DND-41 (cell line): ENCODE measurements around the gene SIRT2.
"Not testable (repeated sequence)": the region's sequence is repeated elsewhere in the genome, so short reads cannot be mapped to it uniquely, and the experiment has no call there.

ENCODE experiments used
- ATAC-seq: fragments of 200-7000 bp; cut with Tn5 transposase; 3 replicates; pipeline ENCODE4 v1.9.1; 2021; ENCODE audit warnings: low read depth; ENCODE audit not compliant: insufficient read depth
- DNase-seq: peaks from one replicate; pipeline ENCODE4 v3.0.0-alpha.2; 2020
- H2AFZ ChIP-seq: 2 replicates; pipeline ENCODE4 v1.6.0; 2012; ENCODE audit warnings: low read depth, low read length
- H3K27ac ChIP-seq: 2 replicates; pipeline ENCODE4 v1.5.1; 2012; ENCODE audit warnings: low read length, inconsistent platforms
- H3K27me3 ChIP-seq: fragments of 200-600 bp; sonication (generic); 2 replicates; pipeline ENCODE4 v1.6.0; 2012; ENCODE audit warnings: low read length, mild to moderate bottlenecking, inconsistent platforms; ENCODE audit not compliant: insufficient read depth, poor library complexity
- H3K36me3 ChIP-seq: 2 replicates; pipeline ENCODE4 v1.5.1; 2012; ENCODE audit warnings: low read length, inconsistent platforms; ENCODE audit not compliant: insufficient read depth
- H3K4me1 ChIP-seq: 2 replicates; pipeline ENCODE4 v1.5.1; 2012; ENCODE audit warnings: mild to moderate bottlenecking, low read length; ENCODE audit not compliant: insufficient read depth
- H3K4me2 ChIP-seq: 2 replicates; pipeline ENCODE4 v1.6.0; 2012; ENCODE audit warnings: mild to moderate bottlenecking, moderate library complexity, low read length, inconsistent platforms; ENCODE audit not compliant: insufficient read depth
- H3K4me3 ChIP-seq, 2 experiments: fragments of 200-600 bp in 1 of 2; shearing (Covaris generic) in 1 of 2; 2 replicates each; pipeline ENCODE4 v1.5.1; 2012 to 2016; ENCODE audit warnings: inconsistent platforms in 2 of 2, low read length in 2 of 2, mild to moderate bottlenecking in 2 of 2, low read depth in 1 of 2, moderate library complexity in 1 of 2
- H3K79me2 ChIP-seq: 2 replicates; pipeline ENCODE4 v1.6.0; 2012; ENCODE audit warnings: low read length, inconsistent platforms; ENCODE audit not compliant: insufficient read depth
- H3K9ac ChIP-seq: 2 replicates; pipeline ENCODE4 v1.6.0; 2012; ENCODE audit warnings: low read depth, mild to moderate bottlenecking, inconsistent platforms, low read length, moderate library complexity
- H3K9me3 ChIP-seq: 2 replicates; pipeline ENCODE4 v1.5.1; 2012; ENCODE audit warnings: low read length, moderate library complexity, mild to moderate bottlenecking, inconsistent platforms; ENCODE audit not compliant: insufficient read depth, severe bottlenecking
- H4K20me1 ChIP-seq: 2 replicates; pipeline ENCODE4 v1.6.0; 2012; ENCODE audit warnings: low read length; ENCODE audit not compliant: insufficient read depth
- CTCF ChIP-seq: IDR thresholded peaks from 2 replicates; pipeline ENCODE4 v1.5.1; 2012; ENCODE audit warnings: borderline replicate concordance, low read length, moderate library complexity, mild to moderate bottlenecking; ENCODE audit not compliant: poor library complexity, severe bottlenecking; ENCODE audit errors: extremely low read depth
- EZH2 ChIP-seq: IDR thresholded peaks from 3 replicates; pipeline ENCODE4 v1.6.1; 2012; ENCODE audit warnings: borderline replicate concordance, low read depth, mild to moderate bottlenecking, moderate library complexity, low read length, inconsistent platforms; ENCODE audit not compliant: severe bottlenecking

Gene SIRT2

GRCh38 chr19:38877781-38878574, 21.4 kb downstream of the SIRT2 start, which contains the start of gene RINL:
Gene RINL, minus strand, starts transcription at chr19:38878275. Its CDS starts 1,533 bp downstream, at chr19:38876742.
- H3K36me3 ChIP-seq = peaks cover 15% of the 10 kb centered on the region; the same call in 1 of the 2 replicates
- H3K79me2 ChIP-seq = no peaks in the 10 kb centered on the region
- no peaks in the 10 kb centered on the region for H3K9me3 ChIP-seq
- no peaks in the 10 kb centered on the region for H3K27me3 ChIP-seq
- H3K4me3 ChIP-seq = peak within 1 kb of the TSS in 1 of 2 experiments; percentile 13; a peak in 1 of 4 replicates
- peak within 1 kb of the TSS; percentile 53 for H2AFZ ChIP-seq
- TF ChIP-seq CTCF (no peak), EZH2 (no peak)
- H3K9ac ChIP-seq = peak within 1 kb of the TSS; percentile 38
- DNase-seq (peak; percentile 75), ATAC-seq (peak; percentile 92)
- peaks cover 18% of the 10 kb centered on the region for H3K4me1 ChIP-seq
- no peaks in the 10 kb centered on the region for H4K20me1 ChIP-seq
- peak within 1 kb of the TSS; percentile 39 for H3K27ac ChIP-seq
- H3K4me2 ChIP-seq = peak within 1 kb of the TSS; percentile 42

- Histone ChIP-seq H3K9ac (no peak overlapping the region), H3K4me1 (peaks cover 18% of the 10 kb centered on the region), H3K79me2 (no peaks in the 10 kb centered on the region), H3K4me2 (no peak overlapping the region), H3K36me3 (0 out of 2 replicates have a peak, but pooled peaks cover 8% of the 10 kb centered on the region), H3K9me3 (no peaks in the 10 kb centered on the region), H3K27ac (no peak overlapping the region), H2AFZ (no peak overlapping the region), H3K27me3 (no peaks in the 10 kb centered on the region), H4K20me1 (no peaks in the 10 kb centered on the region), H3K4me3 (no peak overlapping the region)
- DNase-seq = no peak
- TF ChIP-seq EZH2 (no peak), CTCF (no peak)
- no peak for ATAC-seq
Measured at GRCh38 chr19:38875656-38876395, 23.6 kb downstream of the SIRT2 start.

GRCh38 chr19:38873400-38873799, 26.0 kb downstream of the SIRT2 start:
- H3K4me2 ChIP-seq, ATAC-seq, H2AFZ ChIP-seq, DNase-seq, H3K27ac ChIP-seq, H3K4me3 ChIP-seq, H3K27me3 ChIP-seq, H4K20me1 ChIP-seq, H3K79me2 ChIP-seq, H3K36me3 ChIP-seq, H3K9me3 ChIP-seq, H3K9ac ChIP-seq: not testable (repeated sequence)
- peaks cover 22% of the 10 kb centered on the region for H3K4me1 ChIP-seq

- no peak for ATAC-seq
- H3K36me3 ChIP-seq = no peaks in the 10 kb centered on the region
- no peak overlapping the region for H3K27ac ChIP-seq
- no peak overlapping the region for H3K9ac ChIP-seq
- H3K9me3 ChIP-seq = no peaks in the 10 kb centered on the region
- 0 out of 2 replicates have a peak overlapping the region, but pooled peaks have one; percentile 91 for H2AFZ ChIP-seq
- peaks cover 16% of the 10 kb centered on the region for H3K4me1 ChIP-seq
- no peak for DNase-seq
- no peaks in the 10 kb centered on the region for H3K27me3 ChIP-seq
- TF ChIP-seq CTCF = no peak
- TF ChIP-seq EZH2 = no peak
- no peaks in the 10 kb centered on the region for H3K79me2 ChIP-seq
- H3K4me3 ChIP-seq = no peak overlapping the region
- peak overlapping the region; percentile 86; the same call in 1 of the 2 replicates for H3K4me2 ChIP-seq
- H4K20me1 ChIP-seq = no peaks in the 10 kb centered on the region
Measured at GRCh38 chr19:38870612-38871011, 28.8 kb downstream of the SIRT2 start.
